ENCODE measurements around the gene IL1F10. TPM values are rescaled to one million over a fixed set of nuclear protein-coding genes. Genes with fewer than 3 reads are reported as not detected.

IL1F10 gene
- total RNA-seq, 1 donor from 2014 or later: not detected

GRCh38 chr2:113058998-113059960 lies 8.5 kb upstream of the IL1F10 start, which contains the start of gene IL36RN:
TSS of gene IL36RN (plus strand) at chr2:113059198. CDS start at chr2:113059439, 241 bp downstream.
- Histone ChIP-seq H3K27ac (no peak within 1 kb of the TSS), H3K36me3 (no peaks in the 10 kb centered on the region), H3K27me3 (no peaks in the 10 kb centered on the region), H3K4me3 (no peak within 1 kb of the TSS), H3K9me3 (no peaks in the 10 kb centered on the region), H3K4me1 (no peaks in the 10 kb centered on the region)
- ATAC-seq: no peak
- intact Hi-C loops (cut with DNase I): no loop called here
- no peak for DNase-seq
- TF ChIP-seq, protein P1, sequence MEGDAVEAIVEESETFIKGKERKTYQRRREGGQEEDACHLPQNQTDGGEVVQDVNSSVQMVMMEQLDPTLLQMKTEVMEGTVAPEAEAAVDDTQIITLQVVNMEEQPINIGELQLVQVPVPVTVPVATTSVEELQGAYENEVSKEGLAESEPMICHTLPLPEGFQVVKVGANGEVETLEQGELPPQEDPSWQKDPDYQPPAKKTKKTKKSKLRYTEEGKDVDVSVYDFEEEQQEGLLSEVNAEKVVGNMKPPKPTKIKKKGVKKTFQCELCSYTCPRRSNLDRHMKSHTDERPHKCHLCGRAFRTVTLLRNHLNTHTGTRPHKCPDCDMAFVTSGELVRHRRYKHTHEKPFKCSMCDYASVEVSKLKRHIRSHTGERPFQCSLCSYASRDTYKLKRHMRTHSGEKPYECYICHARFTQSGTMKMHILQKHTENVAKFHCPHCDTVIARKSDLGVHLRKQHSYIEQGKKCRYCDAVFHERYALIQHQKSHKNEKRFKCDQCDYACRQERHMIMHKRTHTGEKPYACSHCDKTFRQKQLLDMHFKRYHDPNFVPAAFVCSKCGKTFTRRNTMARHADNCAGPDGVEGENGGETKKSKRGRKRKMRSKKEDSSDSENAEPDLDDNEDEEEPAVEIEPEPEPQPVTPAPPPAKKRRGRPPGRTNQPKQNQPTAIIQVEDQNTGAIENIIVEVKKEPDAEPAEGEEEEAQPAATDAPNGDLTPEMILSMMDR (IDR thresholded peaks at IDR 0.05): no peak

GRCh38 chr2:113060396-113060795 lies 7.4 kb upstream of the IL1F10 start:
- peak; percentile 47 for ATAC-seq
- no peak for DNase-seq
- no peaks in the 10 kb centered on the region for H3K4me1 ChIP-seq
- TF ChIP-seq, protein P1 (IDR thresholded peaks at IDR 0.05): no peak
- H3K27me3 ChIP-seq: no peaks in the 10 kb centered on the region
- H3K4me3 ChIP-seq: no peak overlapping the region
- H3K36me3 ChIP-seq: no peaks in the 10 kb centered on the region
- intact Hi-C loops (cut with DNase I): no loop called here
- no peak overlapping the region for H3K27ac ChIP-seq
- no peaks in the 10 kb centered on the region for H3K9me3 ChIP-seq

DNA sequence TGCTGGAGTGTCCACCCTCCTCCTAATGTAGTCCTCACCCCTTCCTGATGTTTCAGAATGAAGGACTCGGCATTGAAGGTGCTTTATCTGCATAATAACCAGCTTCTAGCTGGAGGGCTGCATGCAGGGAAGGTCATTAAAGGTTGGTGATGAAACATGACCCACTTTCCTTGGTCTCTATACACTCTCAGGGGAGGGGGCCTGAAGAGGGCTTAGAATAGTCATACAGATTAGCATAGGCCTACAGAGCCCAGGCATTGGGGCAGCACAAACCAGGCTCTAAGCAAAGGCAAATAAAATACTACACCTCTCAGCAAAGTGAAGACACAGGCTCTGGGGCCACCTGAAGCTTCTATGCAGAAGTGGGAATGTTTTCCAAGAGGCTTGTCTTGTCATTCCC lies 7.0 kb upstream of the IL1F10 start:
- no peak for ATAC-seq
- Histone ChIP-seq H3K36me3 (no peaks in the 10 kb centered on the region), H3K27me3 (no peaks in the 10 kb centered on the region), H3K4me1 (no peaks in the 10 kb centered on the region), H3K9me3 (no peaks in the 10 kb centered on the region), H3K27ac (no peak overlapping the region), H3K4me3 (no peak overlapping the region)
- no peak for DNase-seq
- intact Hi-C loops (cut with DNase I): no loop called here
- TF ChIP-seq, protein P1 (IDR thresholded peaks at IDR 0.05): no peak

- H3K4me1 ChIP-seq: no peaks in the 10 kb centered on the region
- no peak overlapping the region for H3K4me3 ChIP-seq
- no peaks in the 10 kb centered on the region for H3K9me3 ChIP-seq
- no peaks in the 10 kb centered on the region for H3K27me3 ChIP-seq
- H3K27ac ChIP-seq: no peak overlapping the region
- TF ChIP-seq, protein P1 (IDR thresholded peaks at IDR 0.05): no peak
- ATAC-seq: no peak
- no peaks in the 10 kb centered on the region for H3K36me3 ChIP-seq
- intact Hi-C loops (cut with DNase I): no loop called here
- no peak for DNase-seq
These were observed 6.5 kb upstream of the IL1F10 start for GRCh38 chr2:113061241-113061640.

- no peaks in the 10 kb centered on the region for H3K27me3 ChIP-seq
- TF ChIP-seq, protein P1 (IDR thresholded peaks at IDR 0.05): no peak
- H3K36me3 ChIP-seq: no peaks in the 10 kb centered on the region
- H3K27ac ChIP-seq: no peak overlapping the region
- intact Hi-C loops (cut with DNase I): no loop called here
- ATAC-seq: no peak
- H3K4me1 ChIP-seq: no peaks in the 10 kb centered on the region
- no peak overlapping the region for H3K4me3 ChIP-seq
- no peaks in the 10 kb centered on the region for H3K9me3 ChIP-seq
- DNase-seq: no peak
These were observed 5.6 kb upstream of the IL1F10 start for GRCh38 chr2:113061896-113062770.

Data from upper lobe of right lung (tissue), 1 donor.